GM18498 (cell line): ENCODE data around the gene TUBGCP6.

ENCODE experiments used
- ATAC-seq: cut with Tn5 transposase; IDR thresholded peaks from one replicate; pipeline ENCODE4 v1.9.1; 2021; ENCODE audit warnings: mild to moderate bottlenecking, moderate library complexity; ENCODE audit not compliant: unreplicated experiment

TUBGCP6 gene

GRCh38 chr22:50264104-50264745, 19.4 kb upstream of the TUBGCP6 start:
- no peak for ATAC-seq

- no peak for ATAC-seq
Measured at GRCh38 chr22:50262973-50263617, 18.3 kb upstream of the TUBGCP6 start.

- ATAC-seq = no peak
Measured at GRCh38 chr22:50262460-50262911, 17.7 kb upstream of the TUBGCP6 start.

GRCh38 chr22:50261615-50262459, 17.0 kb upstream of the TUBGCP6 start, which contains the start of gene MAPK12:
Gene MAPK12, minus strand, starts transcription at chr22:50261683. Its CDS starts 174 bp downstream, at chr22:50261509.
- ATAC-seq = no peak

- no peak for ATAC-seq
Measured at GRCh38 chr22:50260801-50261614, 16.2 kb upstream of the TUBGCP6 start.

GRCh38 chr22:50260434-50260800, 15.6 kb upstream of the TUBGCP6 start:
- no peak for ATAC-seq

GRCh38 chr22:50259302-50259701, 14.5 kb upstream of the TUBGCP6 start:
- ATAC-seq = no peak

- no peak for ATAC-seq
Measured at GRCh38 chr22:50258361-50259292, 13.8 kb upstream of the TUBGCP6 start.

- no peak for ATAC-seq
Measured at GRCh38 chr22:50257451-50258360, 12.9 kb upstream of the TUBGCP6 start.

- ATAC-seq = no peak
Measured at GRCh38 chr22:50257041-50257440, 12.2 kb upstream of the TUBGCP6 start.

GRCh38 chr22:50256258-50256862, 11.5 kb upstream of the TUBGCP6 start:
- ATAC-seq = no peak

GRCh38 chr22:50255607-50256006, 10.8 kb upstream of the TUBGCP6 start:
- ATAC-seq = no peak

- no peak for ATAC-seq
Measured at GRCh38 chr22:50255099-50255498, 10.3 kb upstream of the TUBGCP6 start.

- ATAC-seq = no peak
Measured at GRCh38 chr22:50253941-50254340, 9.1 kb upstream of the TUBGCP6 start.

- ATAC-seq = no peak
Measured at GRCh38 chr22:50253046-50253915, 8.5 kb upstream of the TUBGCP6 start.

GRCh38 chr22:50252082-50253045, 7.5 kb upstream of the TUBGCP6 start:
- ATAC-seq = no peak
